H9 (cell line): ENCODE measurements around the gene ACADS. TPM values are rescaled to one million over a fixed set of nuclear protein-coding genes. Genes with fewer than 3 reads are reported as not detected.

Experiments
- DNase-seq: peaks from one replicate; pipeline ENCODE4 v3.0.0-alpha.2; 2017
- H2AFZ ChIP-seq: one replicate; pipeline ENCODE4 v1.6.1; 2013; ENCODE audit warnings: mild to moderate bottlenecking, low read length, control low read depth, moderate library complexity
- H2AK5ac ChIP-seq: 2 replicates; pipeline ENCODE4 v1.6.1; 2013; ENCODE audit warnings: low read length, control low read depth, mixed read lengths; ENCODE audit not compliant: insufficient read length
- H2BK120ac ChIP-seq: one replicate; pipeline ENCODE4 v1.6.1; 2013; ENCODE audit warnings: low read depth, mild to moderate bottlenecking, low read length, control low read depth, inconsistent platforms; ENCODE audit not compliant: poor library complexity, severe bottlenecking
- H2BK12ac ChIP-seq: 2 replicates; pipeline ENCODE4 v1.6.1; 2013; ENCODE audit warnings: low read length, control low read depth, mixed read lengths, low read depth; ENCODE audit not compliant: insufficient read length
- H2BK15ac ChIP-seq: 2 replicates; pipeline ENCODE4 v1.6.1; 2013; ENCODE audit warnings: low read depth, low read length, control low read depth
- H2BK20ac ChIP-seq: one replicate; pipeline ENCODE4 v1.6.1; 2013; ENCODE audit warnings: low read depth, mild to moderate bottlenecking, low read length, control low read depth, inconsistent platforms; ENCODE audit not compliant: poor library complexity, severe bottlenecking
- H2BK5ac ChIP-seq: 2 replicates; pipeline ENCODE4 v1.6.1; 2013; ENCODE audit warnings: low read length, control low read depth, mixed read lengths; ENCODE audit not compliant: insufficient read length
- H3K14ac ChIP-seq: 2 replicates; pipeline ENCODE4 v1.6.1; 2013; ENCODE audit warnings: low read length, control low read depth; ENCODE audit not compliant: insufficient read depth
- H3K18ac ChIP-seq: 2 replicates; pipeline ENCODE4 v1.6.1; 2013; ENCODE audit warnings: low read depth, mild to moderate bottlenecking, mixed read lengths, low read length, control low read depth; ENCODE audit not compliant: insufficient read length
- H3K23ac ChIP-seq: 2 replicates; pipeline ENCODE4 v1.6.1; 2013; ENCODE audit warnings: low read length, control low read depth, mixed read lengths, low read depth; ENCODE audit not compliant: insufficient read length
- H3K23me2 ChIP-seq: 2 replicates; pipeline ENCODE4 v1.6.1; 2013; ENCODE audit warnings: low read depth, mild to moderate bottlenecking, mixed read lengths, low read length, control low read depth; ENCODE audit not compliant: insufficient read length, poor library complexity, severe bottlenecking
- H3K27ac ChIP-seq: 2 replicates; pipeline ENCODE4 v1.5.1; 2013; ENCODE audit warnings: low read length, control low read depth, mixed read lengths, low read depth; ENCODE audit not compliant: insufficient read length
- H3K27me3 ChIP-seq: 2 replicates; pipeline ENCODE4 v1.6.1; 2013; ENCODE audit warnings: low read length, control low read depth, inconsistent platforms; ENCODE audit not compliant: insufficient read depth
- H3K4ac ChIP-seq: 2 replicates; pipeline ENCODE4 v1.6.1; 2013; ENCODE audit warnings: low read depth, mild to moderate bottlenecking, control low read depth, inconsistent platforms, low read length, moderate library complexity
- H3K4me1 ChIP-seq: 2 replicates; pipeline ENCODE4 v1.6.1; 2013; ENCODE audit warnings: low read length, control low read depth, inconsistent platforms; ENCODE audit not compliant: insufficient read depth
- H3K4me2 ChIP-seq: 2 replicates; pipeline ENCODE4 v1.6.1; 2013; ENCODE audit warnings: low read length, control low read depth, mixed read lengths; ENCODE audit not compliant: insufficient read length, insufficient read depth
- H3K56ac ChIP-seq: 2 replicates; pipeline ENCODE4 v1.6.1; 2013; ENCODE audit warnings: low read depth, mild to moderate bottlenecking, mixed read lengths, low read length, control low read depth; ENCODE audit not compliant: insufficient read length
- H3K79me1 ChIP-seq: 2 replicates; pipeline ENCODE4 v1.6.1; 2013; ENCODE audit warnings: low read depth, mild to moderate bottlenecking, moderate library complexity, low read length, control low read depth, inconsistent platforms; ENCODE audit not compliant: insufficient read depth, poor library complexity, severe bottlenecking
- H3K79me2 ChIP-seq: 2 replicates; pipeline ENCODE4 v1.6.1; 2013; ENCODE audit warnings: low read length, control low read depth, inconsistent platforms; ENCODE audit not compliant: insufficient read depth
- H3K9ac ChIP-seq: 2 replicates; pipeline ENCODE4 v1.6.1; 2013; ENCODE audit warnings: low read length, control low read depth, mixed read lengths; ENCODE audit not compliant: insufficient read length; ENCODE audit errors: extremely low read depth
- H3K9me3 ChIP-seq: one replicate; pipeline ENCODE4 v1.6.1; 2013; ENCODE audit warnings: low read depth, low read length, inconsistent platforms; ENCODE audit not compliant: control insufficient read depth
- H3T11ph ChIP-seq: one replicate; pipeline ENCODE4 v1.6.1; 2013; ENCODE audit warnings: mild to moderate bottlenecking, low read length, control low read depth, inconsistent platforms
- H4K20me1 ChIP-seq: one replicate; pipeline ENCODE4 v1.6.1; 2013; ENCODE audit not compliant: control insufficient read depth, insufficient read length, insufficient read depth
- H4K5ac ChIP-seq: 2 replicates; pipeline ENCODE4 v1.6.1; 2013; ENCODE audit warnings: low read depth, mild to moderate bottlenecking, mixed read lengths, low read length, control low read depth; ENCODE audit not compliant: insufficient read length
- H4K8ac ChIP-seq: replicated peaks from 2 replicates; pipeline ENCODE4 v1.6.1; 2013; ENCODE audit warnings: low read length, control low read depth, mixed read lengths, low read depth; ENCODE audit not compliant: insufficient read length
- H4K91ac ChIP-seq: 2 replicates; pipeline ENCODE4 v1.6.1; 2013; ENCODE audit warnings: low read depth, mild to moderate bottlenecking, moderate library complexity, mixed read lengths, low read length, control low read depth; ENCODE audit not compliant: insufficient read length
- H3K27ac Mint-ChIP-seq, 3 experiments: 2 replicates in 2 of 3; 3 replicates in 1 of 3; pipeline ENCODE4 v1.8.0; 2020 to 2021; ENCODE audit warnings: mixed read lengths in 3 of 3, mild to moderate bottlenecking in 1 of 3, moderate library complexity in 1 of 3
- H3K27me3 Mint-ChIP-seq: 2 replicates; pipeline ENCODE4 v1.8.0; 2021; ENCODE audit warnings: low read depth, mild to moderate bottlenecking, moderate library complexity, mixed read lengths
- H3K36me3 Mint-ChIP-seq, 3 experiments: 2 replicates in 2 of 3; 3 replicates in 1 of 3; pipeline ENCODE4 v1.8.0; 2020 to 2021; ENCODE audit warnings: low read depth in 3 of 3, mixed read lengths in 3 of 3; ENCODE audit not compliant: insufficient read depth in 1 of 3
- H3K4me1 Mint-ChIP-seq, 2 experiments: 2 replicates each; pipeline ENCODE4 v1.8.0; 2020; ENCODE audit warnings: mixed read lengths in 2 of 2
- H3K4me3 Mint-ChIP-seq, 2 experiments: 2 replicates in 1 of 2; 3 replicates in 1 of 2; pipeline ENCODE4 v1.8.0; 2020 to 2021; ENCODE audit warnings: mild to moderate bottlenecking in 2 of 2, mixed read lengths in 2 of 2, moderate library complexity in 1 of 2
- H3K9me3 Mint-ChIP-seq, 2 experiments: 2 replicates in 1 of 2; 3 replicates in 1 of 2; pipeline ENCODE4 v1.8.0; 2020; ENCODE audit warnings: mild to moderate bottlenecking in 2 of 2, mixed read lengths in 2 of 2, moderate library complexity in 1 of 2
- whole genome bisulfite sequencing: extraction: QIAGEN DNeasy Blood & Tissue Kit; methylation state at CpG from one replicate; pipeline ENCODE4 v1.1.7; 2013; ENCODE audit warnings: missing lambda C conversion rate, low lambda C conversion rate, mixed read lengths; ENCODE audit not compliant: insufficient read length; ENCODE audit errors: extremely low coverage; 5-methylcytosine and 5-hydroxymethylcytosine counted together
- total RNA-seq: library from RNA; stranded (reverse); gene quantifications from 2 replicates; pipeline ENCODE4 v1.2.1, GENCODE V29; 2021
- TF ChIP-seq, protein P1 (sequence below): fragments of 200-600 bp; sonication (generic); conservative IDR thresholded peaks from 3 replicates; pipeline ENCODE4 v1.8.0; 2021; ENCODE audit warnings: antibody characterized with exemption, mild to moderate bottlenecking

The ACADS gene
- total RNA-seq, 1 experiment from 2014 or later = 8.3 TPM

DNA sequence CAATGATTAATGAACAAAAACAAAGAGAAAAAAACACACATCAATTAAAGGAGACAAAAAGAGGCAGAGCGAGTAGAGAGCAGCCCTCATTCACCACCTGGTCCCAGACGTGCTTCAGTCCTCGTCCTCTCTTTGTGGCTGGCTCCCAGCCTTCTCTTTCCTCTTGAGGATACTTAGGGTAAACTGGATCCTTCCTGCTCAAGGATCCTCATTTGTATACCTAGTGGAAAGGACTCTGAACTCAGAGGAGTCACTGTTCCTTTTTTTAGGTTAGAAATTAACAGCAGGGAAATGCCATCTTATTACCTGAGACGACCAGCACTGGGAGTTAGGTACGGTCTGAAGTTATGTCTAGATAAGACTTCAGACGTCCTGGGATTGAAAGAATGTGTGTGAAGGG lies 29.0 kb upstream of the ACADS start:
- Histone ChIP-seq H4K91ac (no peak overlapping the region), H3K23me2 (no peaks in the 10 kb centered on the region), H3K14ac (no peak overlapping the region), H3K9ac (no peak overlapping the region), H2BK15ac (no peak overlapping the region), H2AFZ (no peak overlapping the region), H4K8ac (no peak overlapping the region), H3K27ac (no peak overlapping the region), H2BK5ac (no peak overlapping the region), H2BK120ac (no peak overlapping the region), H3K4me1 (no peaks in the 10 kb centered on the region), H3T11ph (no peak overlapping the region), H2BK12ac (no peak overlapping the region), H3K18ac (no peak overlapping the region), H3K4ac (no peak overlapping the region), H2BK20ac (no peak overlapping the region), H3K27me3 (no peaks in the 10 kb centered on the region), H4K5ac (no peak overlapping the region), H3K79me2 (no peaks in the 10 kb centered on the region), H3K79me1 (no peaks in the 10 kb centered on the region), H3K4me2 (no peak overlapping the region), H2AK5ac (no peak overlapping the region), H3K9me3 (no peaks in the 10 kb centered on the region), H4K20me1 (no peaks in the 10 kb centered on the region), H3K56ac (no peak overlapping the region), H3K23ac (no peak overlapping the region)
- peaks cover 28% of the 10 kb centered on the region in 2 experiments for H3K4me1 Mint-ChIP-seq
- 100% methylated on average over 1 of the region's 6 CpGs for WGBS
- H3K9me3 Mint-ChIP-seq = no peaks in the 10 kb centered on the region
- no peaks in the 10 kb centered on the region for H3K27me3 Mint-ChIP-seq
- TF ChIP-seq, protein P1, sequence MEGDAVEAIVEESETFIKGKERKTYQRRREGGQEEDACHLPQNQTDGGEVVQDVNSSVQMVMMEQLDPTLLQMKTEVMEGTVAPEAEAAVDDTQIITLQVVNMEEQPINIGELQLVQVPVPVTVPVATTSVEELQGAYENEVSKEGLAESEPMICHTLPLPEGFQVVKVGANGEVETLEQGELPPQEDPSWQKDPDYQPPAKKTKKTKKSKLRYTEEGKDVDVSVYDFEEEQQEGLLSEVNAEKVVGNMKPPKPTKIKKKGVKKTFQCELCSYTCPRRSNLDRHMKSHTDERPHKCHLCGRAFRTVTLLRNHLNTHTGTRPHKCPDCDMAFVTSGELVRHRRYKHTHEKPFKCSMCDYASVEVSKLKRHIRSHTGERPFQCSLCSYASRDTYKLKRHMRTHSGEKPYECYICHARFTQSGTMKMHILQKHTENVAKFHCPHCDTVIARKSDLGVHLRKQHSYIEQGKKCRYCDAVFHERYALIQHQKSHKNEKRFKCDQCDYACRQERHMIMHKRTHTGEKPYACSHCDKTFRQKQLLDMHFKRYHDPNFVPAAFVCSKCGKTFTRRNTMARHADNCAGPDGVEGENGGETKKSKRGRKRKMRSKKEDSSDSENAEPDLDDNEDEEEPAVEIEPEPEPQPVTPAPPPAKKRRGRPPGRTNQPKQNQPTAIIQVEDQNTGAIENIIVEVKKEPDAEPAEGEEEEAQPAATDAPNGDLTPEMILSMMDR = no peak
- no peak for DNase-seq
- H3K4me3 Mint-ChIP-seq = no peak overlapping the region
- 0 out of 7 replicates have a peak overlapping the region, but pooled peaks of 1 of the 3 experiments have one; percentile 8 for H3K27ac Mint-ChIP-seq
- peaks cover 47 to 76% (median 71%) of the 10 kb centered on the region in 3 experiments; a peak in 6 of 7 replicates for H3K36me3 Mint-ChIP-seq
